HEK293 (cell line): ENCODE data around the gene SPECC1L.

Source experiments
- CTCF ChIA-PET: fragments of 350-600 bp; formaldehyde crosslinking; extraction: SDS; loops from one replicate; lab custom pipeline; 2021; ENCODE audit warnings: antibody characterized with exemption; lab: Yijun Ruan, JAX
- POLR2A ChIA-PET: fragments of 300-600 bp; formaldehyde crosslinking; extraction: SDS; loops from one replicate; lab custom pipeline; 2020; ENCODE audit warnings: antibody characterized with exemption, inconsistent platforms; lab: Yijun Ruan, JAX
- H3K27ac ChIP-seq: fragments of 200-500 bp; sonication (Bioruptor generic); 2 replicates; pipeline ENCODE4 v1.5.1; 2014; ENCODE audit warnings: low read depth, low read length, control low read depth, inconsistent platforms; ENCODE audit errors: extremely low read depth
- H3K36me3 ChIP-seq, 2 experiments: fragments of 200-500 bp in 1 of 2; sonication (Bioruptor generic) in 1 of 2; 1 replicate in 1 of 2; 2 replicates in 1 of 2; pipeline ENCODE4 v1.5.1; 2014 to 2017; ENCODE audit warnings: inconsistent platforms in 2 of 2, low read length in 2 of 2; ENCODE audit not compliant: control insufficient read depth in 2 of 2, insufficient read depth in 1 of 2
- H3K4me1 ChIP-seq: fragments of 200-500 bp; sonication (Bioruptor generic); 2 replicates; pipeline ENCODE4 v1.5.1; 2014; ENCODE audit warnings: mild to moderate bottlenecking, low read length, inconsistent platforms; ENCODE audit not compliant: control insufficient read depth, insufficient read depth
- H3K4me3 ChIP-seq: 2 replicates; pipeline ENCODE4 v1.5.1; 2011; ENCODE audit warnings: low read depth, mild to moderate bottlenecking, control low read depth, low read length, moderate library complexity
- H3K9me3 ChIP-seq: fragments of 200-500 bp; sonication (Bioruptor generic); 2 replicates; pipeline ENCODE4 v1.5.1; 2014; ENCODE audit warnings: low read depth, low read length, inconsistent platforms; ENCODE audit not compliant: control insufficient read depth, insufficient read depth
- AEBP2 ChIP-seq: fragments of 450-650 bp; formaldehyde crosslinking; IDR thresholded peaks from 2 replicates; pipeline ENCODE4 v1.5.1; 2016; ENCODE audit warnings: missing biosample characterization, missing genetic modification characterization, borderline replicate concordance
- MEIS1 ChIP-seq: sonication (generic); formaldehyde crosslinking; IDR thresholded peaks from 2 replicates; pipeline ENCODE4 v1.8.1; 2022; ENCODE audit warnings: missing genetic modification reagents, mild to moderate bottlenecking, borderline replicate concordance
- MYNN ChIP-seq: fragments of 450-650 bp; formaldehyde crosslinking; IDR thresholded peaks from 2 replicates; pipeline ENCODE4 v1.5.1; 2016; ENCODE audit warnings: missing biosample characterization, missing genetic modification characterization, borderline replicate concordance
- WT1 ChIP-seq: fragments of 450-650 bp; formaldehyde crosslinking; IDR thresholded peaks from 2 replicates; pipeline ENCODE4 v1.5.1; 2016; ENCODE audit warnings: missing biosample characterization, missing genetic modification characterization
- ZBTB7A ChIP-seq: fragments of 450-650 bp; formaldehyde crosslinking; IDR thresholded peaks from 2 replicates; pipeline ENCODE4 v1.5.1; 2016; ENCODE audit warnings: low read depth, missing biosample characterization, missing genetic modification characterization
- ZFP3 ChIP-seq: fragments of 450-650 bp; formaldehyde crosslinking; IDR thresholded peaks from 2 replicates; pipeline ENCODE4 v1.5.1; 2016; ENCODE audit warnings: low read depth, missing biosample characterization, missing genetic modification characterization
- ZNF138 ChIP-seq: fragments of 450-650 bp; formaldehyde crosslinking; IDR thresholded peaks from 2 replicates; pipeline ENCODE4 v1.5.1; 2016; ENCODE audit warnings: missing biosample characterization, missing genetic modification characterization, borderline replicate concordance
- ZNF157 ChIP-seq: fragments of 450-650 bp; formaldehyde crosslinking; IDR thresholded peaks from 2 replicates; pipeline ENCODE4 v1.5.1; 2016; ENCODE audit warnings: missing biosample characterization, missing genetic modification characterization
- ZNF174 ChIP-seq: fragments of 450-650 bp; formaldehyde crosslinking; IDR thresholded peaks from 2 replicates; pipeline ENCODE4 v1.5.0; 2017; ENCODE audit warnings: missing biosample characterization, mild to moderate bottlenecking, missing genetic modification characterization
- ZNF175 ChIP-seq: fragments of 450-650 bp; formaldehyde crosslinking; IDR thresholded peaks from 2 replicates; pipeline ENCODE4 v1.5.1; 2016; ENCODE audit warnings: missing biosample characterization, missing genetic modification characterization
- ZNF2 ChIP-seq: fragments of 450-650 bp; formaldehyde crosslinking; IDR thresholded peaks from 2 replicates; pipeline ENCODE4 v1.5.1; 2016; ENCODE audit warnings: missing biosample characterization, missing genetic modification characterization
- ZNF280D ChIP-seq: fragments of 450-650 bp; formaldehyde crosslinking; IDR thresholded peaks from 2 replicates; pipeline ENCODE4 v1.5.1; 2016; ENCODE audit warnings: missing biosample characterization, missing genetic modification characterization
- ZNF398 ChIP-seq: fragments of 450-650 bp; formaldehyde crosslinking; IDR thresholded peaks from 2 replicates; pipeline ENCODE4 v1.5.1; 2017; ENCODE audit warnings: missing biosample characterization, missing genetic modification characterization
- ZNF518A ChIP-seq: fragments of 450-650 bp; formaldehyde crosslinking; conservative IDR thresholded peaks from 2 replicates; pipeline ENCODE4 v1.5.1; 2016; ENCODE audit warnings: low read depth, missing biosample characterization, missing genetic modification characterization
- ZNF571 ChIP-seq: fragments of 450-650 bp; formaldehyde crosslinking; IDR thresholded peaks from 2 replicates; pipeline ENCODE4 v1.5.0; 2017; ENCODE audit warnings: missing biosample characterization, missing genetic modification characterization
- ZNF585B ChIP-seq: fragments of 450-650 bp; formaldehyde crosslinking; IDR thresholded peaks from 2 replicates; pipeline ENCODE4 v1.5.1; 2016; ENCODE audit warnings: missing biosample characterization, missing genetic modification characterization
- ZNF596 ChIP-seq: fragments of 450-650 bp; IDR thresholded peaks from 2 replicates; pipeline ENCODE4 v1.5.0; 2018; ENCODE audit warnings: missing biosample characterization, mild to moderate bottlenecking, missing genetic modification characterization, moderate library complexity
- ZNF701 ChIP-seq: fragments of 450-650 bp; formaldehyde crosslinking; IDR thresholded peaks from 2 replicates; pipeline ENCODE4 v1.5.1; 2016; ENCODE audit warnings: missing biosample characterization, missing genetic modification characterization
- ZNF76 ChIP-seq: fragments of 450-650 bp; formaldehyde crosslinking; IDR thresholded peaks from 2 replicates; pipeline ENCODE4; 2016; ENCODE audit warnings: low read depth, missing biosample characterization, missing genetic modification characterization, borderline replicate concordance
- ZSCAN5A ChIP-seq: fragments of 450-650 bp; formaldehyde crosslinking; IDR thresholded peaks from 2 replicates; pipeline ENCODE4 v1.5.1; 2016; ENCODE audit warnings: missing biosample characterization, missing genetic modification characterization

SPECC1L gene

GRCh38 chr22:24337894-24338645 is 67.4 kb downstream of the SPECC1L start:
- Histone ChIP-seq H3K4me1 (no peaks in the 10 kb centered on the region), H3K4me3 (no peak overlapping the region), H3K36me3 (peaks cover 53 to 80% of the 10 kb centered on the region in 2 experiments), H3K27ac (no peak overlapping the region), H3K9me3 (no peaks in the 10 kb centered on the region)
- TF ChIP-seq ZSCAN5A (tag by site-specific recombination) (no peak), ZBTB7A (tag by site-specific recombination) (no peak), ZNF398 (tag by site-specific recombination) (no peak)
- ChIA-PET CTCF (no interaction called here), POLR2A (no interaction called here)

- ChIA-PET POLR2A (no interaction called here), CTCF (interaction anchor here (0.6 kb wide), 1 partner anchor 96 kb away, joined by 3 read pairs; no protein-coding TSS in a partner anchor)
- no peaks in the 10 kb centered on the region for H3K4me1 ChIP-seq
- no peak overlapping the region for H3K27ac ChIP-seq
- H3K36me3 ChIP-seq = peaks cover 52 to 84% of the 10 kb centered on the region in 2 experiments
- no peaks in the 10 kb centered on the region for H3K9me3 ChIP-seq
- no peak overlapping the region for H3K4me3 ChIP-seq
- TF ChIP-seq ZNF138 = no peak
- no peak for TF ChIP-seq ZNF76 (tag by site-specific recombination)
- TF ChIP-seq MEIS1 (CRISPR knock-in tag) = no peak
- no peak for TF ChIP-seq ZNF175 (tag by site-specific recombination)
- TF ChIP-seq ZNF280D (tag by site-specific recombination) = no peak
- no peak for TF ChIP-seq WT1 (tag by site-specific recombination)
- no peak for TF ChIP-seq ZFP3
- TF ChIP-seq ZNF2 = no peak
- TF ChIP-seq AEBP2 (tag by site-specific recombination) = no peak
- TF ChIP-seq ZNF571 (tag by site-specific recombination) = no peak
- no peak for TF ChIP-seq ZNF174 (tag by site-specific recombination)
- no peak for TF ChIP-seq ZNF701 (tag by site-specific recombination)
- no peak for TF ChIP-seq ZNF596 (tag by site-specific recombination)
- no peak for TF ChIP-seq ZNF585B (tag by site-specific recombination)
- no peak for TF ChIP-seq ZNF518A (tag by site-specific recombination)
- TF ChIP-seq MYNN (tag by site-specific recombination) = no peak
- TF ChIP-seq ZNF157 (tag by site-specific recombination) = no peak
Measured at GRCh38 chr22:24338726-24339451, 68.3 kb downstream of the SPECC1L start.
